GM12878 (cell line): ENCODE results near the gene S100A9. TPM values are rescaled to one million over a fixed set of nuclear protein-coding genes. Genes with fewer than 3 reads are reported as not detected.

Experiments used
- ATAC-seq: fragments of 200-7000 bp; cut with Tn5 transposase; 3 replicates; pipeline ENCODE4 v1.9.1; 2020; ENCODE audit warnings: mild to moderate bottlenecking, moderate library complexity
- BruUV-seq: library from RNA; stranded (reverse); fragments of 400-500 nt; replicated peaks from 2 replicates; lab custom pipeline; 2021; lab: Mats Ljungman, UMichigan
- CTCF ChIA-PET: fragments of 300-600 bp; sonication (Branson Sonifier 250); formaldehyde crosslinking; extraction: SDS; loops from one replicate; lab custom pipeline; 2021; ENCODE audit warnings: inconsistent platforms; lab: Yijun Ruan, JAX
- POLR2A ChIA-PET: fragments of 350-600 bp; formaldehyde crosslinking; extraction: SDS; loops from one replicate; lab custom pipeline; 2021; ENCODE audit warnings: inconsistent platforms; lab: Charles Lee
- RAD21 ChIA-PET: fragments of 300-600 bp; sonication (Branson Sonifier 250); formaldehyde crosslinking; loops from one replicate; lab custom pipeline; 2023; ENCODE audit warnings: antibody characterized with exemption; ENCODE audit not compliant: unreplicated experiment; lab: Charles Lee
- SMC1A ChIA-PET: fragments of 300-600 bp; sonication (Branson Sonifier 250); formaldehyde crosslinking; loops from one replicate; lab custom pipeline; 2023; ENCODE audit not compliant: unreplicated experiment, uncharacterized antibody; lab: Charles Lee
- DNase-seq: peaks from one replicate; pipeline ENCODE4 v3.0.0-alpha.2; 2011; ENCODE audit warnings: low read depth, low spot score
- FAIRE-seq: peaks from 3 replicates; lab custom pipeline; 2011; peaks lifted over from hg19 to GRCh38; lab: Jason Lieb, UNC
- H2AFZ ChIP-seq: 2 replicates; pipeline ENCODE4 v1.6.0; 2011; ENCODE audit warnings: low read depth, low read length, control low read depth; ENCODE audit not compliant: control insufficient read depth
- H3K27ac ChIP-seq: 2 replicates; pipeline ENCODE4 v1.5.1; 2011; ENCODE audit warnings: control low read depth; ENCODE audit not compliant: control insufficient read depth, insufficient read depth
- H3K27me3 ChIP-seq, 2 experiments: replicated peaks in 1 of 2; 2 replicates each; pipeline versions ENCODE4 v1.6.0 to v1.6.1; 2011; ENCODE audit warnings: low read length in 1 of 2; ENCODE audit not compliant: control insufficient read depth in 2 of 2, insufficient read depth in 2 of 2
- H3K36me3 ChIP-seq, 2 experiments: 2 replicates each; pipeline ENCODE4 v1.5.1; 2011; ENCODE audit warnings: low read length in 1 of 2; ENCODE audit not compliant: control insufficient read depth in 2 of 2, insufficient read depth in 2 of 2
- H3K4me1 ChIP-seq: 2 replicates; pipeline ENCODE4 v1.6.1; 2011; ENCODE audit warnings: mild to moderate bottlenecking, low read length, moderate library complexity, mixed read lengths; ENCODE audit not compliant: control insufficient read depth, insufficient read depth
- H3K4me2 ChIP-seq: 2 replicates; pipeline ENCODE4 v1.6.0; 2011; ENCODE audit warnings: control low read depth; ENCODE audit not compliant: control insufficient read depth, insufficient read depth
- H3K4me3 ChIP-seq: fragments of 200-600 bp; sonication (generic); 2 replicates; pipeline ENCODE4 v1.5.1; 2016
- H3K79me2 ChIP-seq: 2 replicates; pipeline ENCODE4 v1.6.0; 2011; ENCODE audit warnings: low read length; ENCODE audit not compliant: control insufficient read depth, insufficient read depth
- H3K9ac ChIP-seq: 2 replicates; pipeline ENCODE4 v1.8.0; 2011; ENCODE audit warnings: low read length, control low read depth, mixed read lengths; ENCODE audit not compliant: control insufficient read depth, insufficient read depth
- H3K9me3 ChIP-seq: replicated peaks from 3 replicates; pipeline ENCODE4 v1.5.1; 2011; ENCODE audit warnings: mild to moderate bottlenecking, low read length; ENCODE audit not compliant: control insufficient read depth, insufficient read depth
- H4K20me1 ChIP-seq: 2 replicates; pipeline ENCODE4 v1.6.0; 2011; ENCODE audit not compliant: control insufficient read depth, insufficient read depth
- ATF7 ChIP-seq: fragments of 450-650 bp; IDR thresholded peaks from 2 replicates; pipeline ENCODE4 v1.6.1; 2016; ENCODE audit warnings: low read depth, mild to moderate bottlenecking
- BCL3 ChIP-seq: IDR thresholded peaks from 2 replicates; pipeline ENCODE4 v1.6.1; 2011; ENCODE audit warnings: borderline replicate concordance, low read depth, mild to moderate bottlenecking, moderate library complexity, low read length; ENCODE audit not compliant: insufficient read depth, poor library complexity, severe bottlenecking
- BRCA1 ChIP-seq: IDR thresholded peaks from 2 replicates; pipeline ENCODE4 v1.6.1; 2011; ENCODE audit warnings: low read depth, low read length, improper control_type of control experiment
- CHD4 ChIP-seq: fragments of 200-600 bp; sonication (generic); IDR thresholded peaks from 2 replicates; pipeline ENCODE4 v1.6.1; 2016; ENCODE audit warnings: mild to moderate bottlenecking
- E4F1 ChIP-seq: fragments of 450-650 bp; IDR thresholded peaks from 2 replicates; pipeline ENCODE4 v1.6.1; 2018; ENCODE audit warnings: borderline replicate concordance, mild to moderate bottlenecking; ENCODE audit not compliant: partially characterized antibody
- EED ChIP-seq: sonication (generic); IDR thresholded peaks from 2 replicates; pipeline ENCODE4 v1.6.1; 2016; ENCODE audit warnings: antibody characterized with exemption, low read depth
- FOXK2 ChIP-seq: fragments of 450-650 bp; IDR thresholded peaks from 2 replicates; pipeline ENCODE4 v1.6.1; 2017; ENCODE audit warnings: mild to moderate bottlenecking, moderate library complexity
- IRF3 ChIP-seq: fragments of 450-650 bp; IDR thresholded peaks from 2 replicates; pipeline ENCODE4 v1.6.1; 2014; ENCODE audit warnings: mild to moderate bottlenecking
- POLR2AphosphoS2 ChIP-seq: IDR thresholded peaks from 2 replicates; pipeline ENCODE4 v1.6.1; 2011; ENCODE audit warnings: low read depth, mild to moderate bottlenecking, low read length, improper control_type of control experiment, moderate library complexity
- RAD51 ChIP-seq: fragments of 450-650 bp; IDR thresholded peaks from 2 replicates; pipeline ENCODE4 v1.6.1; 2016; ENCODE audit warnings: moderate library complexity, mild to moderate bottlenecking, inconsistent platforms
- SUZ12 ChIP-seq: fragments of 200-600 bp; sonication (generic); IDR thresholded peaks from one replicate; pipeline ENCODE4 v1.6.1; 2018; ENCODE audit warnings: antibody characterized with exemption, mild to moderate bottlenecking; ENCODE audit not compliant: unreplicated experiment
- WGBS: methylation state at CpG from one replicate; pipeline ENCODE4 v1.1.6; 2016; ENCODE audit warnings: low lambda C conversion rate; ENCODE audit not compliant: insufficient replicate concordance, insufficient coverage; ENCODE audit errors: missing lambda C conversion rate; 5-methylcytosine and 5-hydroxymethylcytosine counted together
- in situ Hi-C: fragments of 300-500 bp; cut with MboI; formaldehyde crosslinking; loops from 9 replicates; pipeline ENCODE4 v1.14.3; 2018; ENCODE audit warnings: mixed read lengths
- intact Hi-C: fragments of 100-400 bp; cut with micrococcal nuclease; formaldehyde crosslinking; loops from one replicate; pipeline ENCODE4 v1.14.2; 2022; ENCODE audit not compliant: unreplicated experiment
- polyA plus RNA-seq, 11 experiments: library from polyadenylated mRNA; depleted of rRNA in 4 of 11; unstranded in 6 of 11; stranded (reverse) in 5 of 11; fragments of >200 nt; fragmentation: Nextera tagmentation in 4 of 11; fragmentation: Illumina TruSeq in 1 of 11; extraction: Ambion mirVana in 4 of 11; extraction: Trizol in 1 of 11; gene quantifications; 1 replicate in 1 of 11; 2 replicates in 10 of 11; pipeline versions ENCODE4 v1.2.1 to v1.2.3, GENCODE V29; 2011 to 2016; ENCODE audit warnings: inconsistent platforms in 2 of 11, missing spikeins in 2 of 11, low read depth in 1 of 11
- total RNA-seq, 4 experiments: library from RNA; depleted of rRNA in 3 of 4; stranded (reverse); fragments of >200 nt in 3 of 4; fragmentation: Illumina TruSeq in 1 of 4; extraction: Trizol in 1 of 4; gene quantifications; 2 replicates each; pipeline versions ENCODE4 v1.2.1 to v1.2.3, GENCODE V29; 2013 to 2021

The S100A9 gene
- total and polyA plus RNA-seq, 10 of the 15 experiments (the other 5 are each of a cell fraction or from before 2014, with no cell fraction given) = 0.22 to 1.7 (median 0.49) TPM; not detected in 3

GRCh38 chr1:153364766-153365666 is 7.4 kb downstream of the S100A9 start:
- no peak overlapping the region for H3K4me2 ChIP-seq
- ChIA-PET CTCF (interaction anchor here (1.2 to 1.8 kb wide), 3 partner anchors 10 to 53 kb away, joined by 3 read pairs; no protein-coding TSS in a partner anchor), SMC1A (interaction anchor here (1.9 kb wide), 1 partner anchor 12 kb away, joined by 5 read pairs; no protein-coding TSS in a partner anchor), RAD21 (no interaction called here), POLR2A (no interaction called here)
- ATAC-seq (no peak), FAIRE-seq (no peak), DNase-seq (no peak)
- no peaks in the 10 kb centered on the region for H3K4me1 ChIP-seq
- TF ChIP-seq SUZ12 = no peak
- H3K4me3 ChIP-seq = no peak overlapping the region
- H3K9me3 ChIP-seq = no peaks in the 10 kb centered on the region
- no peaks in the 10 kb centered on the region for H3K36me3 ChIP-seq
- intact Hi-C loops (no loop called here), in situ Hi-C loops (no loop called here)
- H4K20me1 ChIP-seq = no peaks in the 10 kb centered on the region
- no peak overlapping the region for H3K9ac ChIP-seq
- H3K79me2 ChIP-seq = no peaks in the 10 kb centered on the region
- 19% methylated on average over 12 of the region's 12 CpGs for WGBS
- H2AFZ ChIP-seq = no peak overlapping the region
- H3K27me3 ChIP-seq = no peaks in the 10 kb centered on the region
- no peak overlapping the region for H3K27ac ChIP-seq
- no TSS peak for BruUV-seq

GRCh38 chr1:153365696-153366095 is 8.0 kb downstream of the S100A9 start:
- H3K27ac ChIP-seq = no peak overlapping the region
- ATAC-seq (no peak), FAIRE-seq (no peak), DNase-seq (no peak)
- ChIA-PET CTCF (interaction anchor here (1.2 kb wide), 1 partner anchor 12 kb away, joined by 3 read pairs; no protein-coding TSS in a partner anchor), SMC1A (no interaction called here), POLR2A (no interaction called here), RAD21 (no interaction called here)
- no TSS peak for BruUV-seq
- H3K27me3 ChIP-seq = no peaks in the 10 kb centered on the region
- H3K4me1 ChIP-seq = no peaks in the 10 kb centered on the region
- no peaks in the 10 kb centered on the region for H3K79me2 ChIP-seq
- no peaks in the 10 kb centered on the region for H3K36me3 ChIP-seq
- H3K9me3 ChIP-seq = no peaks in the 10 kb centered on the region
- H3K4me2 ChIP-seq = no peak overlapping the region
- in situ Hi-C loops (no loop called here), intact Hi-C loops (no loop called here)
- WGBS = 35% methylated on average over 8 of the region's 8 CpGs
- H2AFZ ChIP-seq = no peak overlapping the region
- H3K4me3 ChIP-seq = no peak overlapping the region
- H3K9ac ChIP-seq = no peak overlapping the region
- H4K20me1 ChIP-seq = no peaks in the 10 kb centered on the region
- TF ChIP-seq POLR2AphosphoS2 (no peak), BRCA1 (no peak), FOXK2 (no peak), IRF3 (no peak), BCL3 (no peak), EED (no peak), RAD51 (no peak), ATF7 (no peak), CHD4 (no peak), E4F1 (no peak)
